SU-DHL-6 (cell line): ENCODE results near the gene DIP2C.
"Not testable (repeated sequence)": the region's sequence is repeated elsewhere in the genome, so short reads cannot be mapped to it uniquely, and the experiment has no call there.

Source experiments
- H2AFZ ChIP-seq: fragments of 200-600 bp; sonication (generic); 2 replicates; pipeline ENCODE4 v1.6.1; 2014; ENCODE audit warnings: low read depth, mild to moderate bottlenecking, moderate library complexity, mixed read lengths, antibody characterized with exemption, low read length; ENCODE audit not compliant: severe bottlenecking
- H3F3A ChIP-seq: fragments of 200-600 bp; shearing (Covaris generic); 2 replicates; pipeline ENCODE4 v1.6.0; 2016; ENCODE audit warnings: antibody characterized with exemption, mild to moderate bottlenecking; ENCODE audit not compliant: insufficient read depth
- H3K27ac ChIP-seq: fragments of 200-600 bp; sonication (generic); 2 replicates; pipeline ENCODE4 v1.5.1; 2016; ENCODE audit warnings: low read depth, mild to moderate bottlenecking, low read length, moderate library complexity, mixed read lengths
- H3K27me3 ChIP-seq: fragments of 200-600 bp; sonication (generic), shearing (Covaris generic); 2 replicates; pipeline ENCODE4 v1.6.0; 2014; ENCODE audit warnings: mild to moderate bottlenecking, low read length
- H3K36me3 ChIP-seq: fragments of 200-600 bp; sonication (generic); 2 replicates; pipeline ENCODE4 v1.6.1; 2014; ENCODE audit warnings: mild to moderate bottlenecking, low read length, mixed read lengths
- H3K4me2 ChIP-seq: fragments of 300-600, 200-600 bp; shearing (Covaris generic), sonication (generic); 2 replicates; pipeline ENCODE4 v1.6.0; 2014; ENCODE audit warnings: low read length, low read depth, mild to moderate bottlenecking; ENCODE audit not compliant: poor library complexity, severe bottlenecking
- H3K4me3 ChIP-seq: fragments of 200-600 bp; sonication (generic); 2 replicates; pipeline ENCODE4 v1.5.1; 2014; ENCODE audit warnings: antibody characterized with exemption, low read length, mild to moderate bottlenecking, mixed read lengths; ENCODE audit not compliant: insufficient read depth, poor library complexity, severe bottlenecking
- H3K79me2 ChIP-seq: fragments of 200-600 bp; sonication (generic); 2 replicates; pipeline ENCODE4 v1.6.1; 2014; ENCODE audit warnings: mild to moderate bottlenecking, low read length, moderate library complexity; ENCODE audit not compliant: insufficient read depth
- H3K9ac ChIP-seq: fragments of 200-600 bp; sonication (generic); 2 replicates; pipeline ENCODE4 v1.7.0; 2014; ENCODE audit warnings: mild to moderate bottlenecking, low read length
- H3K9me2 ChIP-seq: fragments of 200-600 bp; sonication (generic); replicated peaks from 2 replicates; pipeline ENCODE4 v1.6.1; 2014; ENCODE audit warnings: low read length; ENCODE audit not compliant: insufficient read depth
- H3K9me3 ChIP-seq: fragments of 200-600 bp; sonication (generic); 2 replicates; pipeline ENCODE4 v1.6.1; 2014; ENCODE audit warnings: low read length, mixed read lengths; ENCODE audit not compliant: insufficient read depth
- H4K20me1 ChIP-seq: fragments of 200-600 bp; sonication (generic); 2 replicates; pipeline ENCODE4 v1.6.1; 2014; ENCODE audit warnings: low read depth, mild to moderate bottlenecking, antibody characterized with exemption, low read length, moderate library complexity, mixed read lengths
- EZH2phosphoT487 ChIP-seq: fragments of 200-600 bp; sonication (generic), shearing (Covaris generic); conservative IDR thresholded peaks from 2 replicates; pipeline ENCODE4 v1.6.1; 2018; ENCODE audit warnings: mild to moderate bottlenecking, antibody characterized with exemption, low read length, moderate library complexity, mixed read lengths
- TF ChIP-seq, protein P1 (sequence below): fragments of 200-600 bp; sonication (generic); IDR thresholded peaks from one replicate; pipeline ENCODE4 v1.5.1; 2017; ENCODE audit warnings: antibody characterized with exemption, mild to moderate bottlenecking, low read length, moderate library complexity; ENCODE audit not compliant: insufficient read depth, poor library complexity, severe bottlenecking

DIP2C gene

GRCh38 chr10:654647-654996, 34.8 kb downstream of the DIP2C start:
- no peaks in the 10 kb centered on the region for H3K79me2 ChIP-seq
- H3K36me3 ChIP-seq: no peaks in the 10 kb centered on the region
- H3K9me2 ChIP-seq: no peaks in the 10 kb centered on the region
- H3F3A ChIP-seq: no peaks in the 10 kb centered on the region
- H2AFZ ChIP-seq: no peak overlapping the region
- TF ChIP-seq, protein P1, sequence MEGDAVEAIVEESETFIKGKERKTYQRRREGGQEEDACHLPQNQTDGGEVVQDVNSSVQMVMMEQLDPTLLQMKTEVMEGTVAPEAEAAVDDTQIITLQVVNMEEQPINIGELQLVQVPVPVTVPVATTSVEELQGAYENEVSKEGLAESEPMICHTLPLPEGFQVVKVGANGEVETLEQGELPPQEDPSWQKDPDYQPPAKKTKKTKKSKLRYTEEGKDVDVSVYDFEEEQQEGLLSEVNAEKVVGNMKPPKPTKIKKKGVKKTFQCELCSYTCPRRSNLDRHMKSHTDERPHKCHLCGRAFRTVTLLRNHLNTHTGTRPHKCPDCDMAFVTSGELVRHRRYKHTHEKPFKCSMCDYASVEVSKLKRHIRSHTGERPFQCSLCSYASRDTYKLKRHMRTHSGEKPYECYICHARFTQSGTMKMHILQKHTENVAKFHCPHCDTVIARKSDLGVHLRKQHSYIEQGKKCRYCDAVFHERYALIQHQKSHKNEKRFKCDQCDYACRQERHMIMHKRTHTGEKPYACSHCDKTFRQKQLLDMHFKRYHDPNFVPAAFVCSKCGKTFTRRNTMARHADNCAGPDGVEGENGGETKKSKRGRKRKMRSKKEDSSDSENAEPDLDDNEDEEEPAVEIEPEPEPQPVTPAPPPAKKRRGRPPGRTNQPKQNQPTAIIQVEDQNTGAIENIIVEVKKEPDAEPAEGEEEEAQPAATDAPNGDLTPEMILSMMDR: no peak
- no peak for TF ChIP-seq EZH2phosphoT487
- H3K9me3 ChIP-seq: no peaks in the 10 kb centered on the region
- H3K27ac ChIP-seq: no peak overlapping the region
- no peaks in the 10 kb centered on the region for H3K27me3 ChIP-seq
- no peaks in the 10 kb centered on the region for H4K20me1 ChIP-seq
- no peak overlapping the region for H3K9ac ChIP-seq
- H3K4me3 ChIP-seq: no peak overlapping the region
- no peak overlapping the region for H3K4me2 ChIP-seq

GRCh38 chr10:653991-654646, 35.3 kb downstream of the DIP2C start:
- H3K27me3 ChIP-seq: no peaks in the 10 kb centered on the region
- H3K79me2 ChIP-seq: no peaks in the 10 kb centered on the region
- H3K27ac ChIP-seq: no peak overlapping the region
- H2AFZ ChIP-seq: no peak overlapping the region
- H3K4me3 ChIP-seq: no peak overlapping the region
- TF ChIP-seq EZH2phosphoT487: no peak
- TF ChIP-seq, protein P1: no peak
- no peaks in the 10 kb centered on the region for H3F3A ChIP-seq
- no peaks in the 10 kb centered on the region for H3K9me2 ChIP-seq
- no peaks in the 10 kb centered on the region for H3K36me3 ChIP-seq
- no peak overlapping the region for H3K4me2 ChIP-seq
- no peaks in the 10 kb centered on the region for H3K9me3 ChIP-seq
- no peaks in the 10 kb centered on the region for H4K20me1 ChIP-seq
- no peak overlapping the region for H3K9ac ChIP-seq

GRCh38 chr10:652832-653459, 36.5 kb downstream of the DIP2C start:
- not testable (repeated sequence) for H3K9me2 ChIP-seq, H4K20me1 ChIP-seq, H3K79me2 ChIP-seq

GRCh38 chr10:652233-652632, 37.2 kb downstream of the DIP2C start:
- H3K36me3 ChIP-seq: no peaks in the 10 kb centered on the region
- no peak overlapping the region for H3K4me2 ChIP-seq
- no peaks in the 10 kb centered on the region for H3F3A ChIP-seq
- no peaks in the 10 kb centered on the region for H3K9me3 ChIP-seq
- no peaks in the 10 kb centered on the region for H4K20me1 ChIP-seq
- TF ChIP-seq EZH2phosphoT487: no peak
- TF ChIP-seq, protein P1: no peak
- no peak overlapping the region for H2AFZ ChIP-seq
- no peak overlapping the region for H3K27ac ChIP-seq
- no peak overlapping the region for H3K9ac ChIP-seq
- no peaks in the 10 kb centered on the region for H3K27me3 ChIP-seq
- no peaks in the 10 kb centered on the region for H3K79me2 ChIP-seq
- no peak overlapping the region for H3K4me3 ChIP-seq
- no peaks in the 10 kb centered on the region for H3K9me2 ChIP-seq

More at GRCh38 chr10:652832-653459, 36.5 kb downstream of the DIP2C start:
- not testable (repeated sequence) for H2AFZ ChIP-seq, H3K36me3 ChIP-seq, H3F3A ChIP-seq, H3K27me3 ChIP-seq, H3K4me2 ChIP-seq, H3K9me3 ChIP-seq, H3K4me3 ChIP-seq, H3K9ac ChIP-seq, H3K27ac ChIP-seq
